ENCODE measurements around the gene C5.
"Not testable (repeated sequence)": the region's sequence is repeated elsewhere in the genome, so short reads cannot be mapped to it uniquely, and the experiment has no call there.

The C5 gene

DNA sequence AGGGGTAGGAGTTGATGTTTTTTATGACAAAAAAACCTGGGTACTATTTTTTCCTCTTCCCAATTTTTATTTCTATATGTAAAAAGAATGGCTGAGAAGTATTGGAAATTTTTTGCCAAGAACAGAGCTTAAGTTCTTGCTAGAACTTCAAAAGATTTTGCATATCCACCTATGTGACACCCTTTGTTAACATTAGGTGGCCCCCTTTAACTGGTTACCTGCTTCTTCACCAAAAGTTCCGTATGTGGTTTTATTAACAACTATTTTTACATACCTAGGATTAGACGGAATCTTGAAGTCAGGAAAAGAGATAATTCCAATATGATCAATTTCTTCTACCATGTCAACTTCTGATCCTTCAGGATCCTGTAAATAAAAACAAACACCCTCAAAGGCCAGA lies 15.5 kb downstream of the C5 start:
- Histone ChIP-seq H3K27ac (replicated peaks) (no peak overlapping the region), H3K27me3 (ENCODE audit: insufficient read depth, poor library complexity, severe bottlenecking) (no peaks in the 10 kb centered on the region), H3K4me3 (replicated peaks; ENCODE audit: insufficient read depth, low read length) (no peak overlapping the region)
- TF ChIP-seq, protein P1, sequence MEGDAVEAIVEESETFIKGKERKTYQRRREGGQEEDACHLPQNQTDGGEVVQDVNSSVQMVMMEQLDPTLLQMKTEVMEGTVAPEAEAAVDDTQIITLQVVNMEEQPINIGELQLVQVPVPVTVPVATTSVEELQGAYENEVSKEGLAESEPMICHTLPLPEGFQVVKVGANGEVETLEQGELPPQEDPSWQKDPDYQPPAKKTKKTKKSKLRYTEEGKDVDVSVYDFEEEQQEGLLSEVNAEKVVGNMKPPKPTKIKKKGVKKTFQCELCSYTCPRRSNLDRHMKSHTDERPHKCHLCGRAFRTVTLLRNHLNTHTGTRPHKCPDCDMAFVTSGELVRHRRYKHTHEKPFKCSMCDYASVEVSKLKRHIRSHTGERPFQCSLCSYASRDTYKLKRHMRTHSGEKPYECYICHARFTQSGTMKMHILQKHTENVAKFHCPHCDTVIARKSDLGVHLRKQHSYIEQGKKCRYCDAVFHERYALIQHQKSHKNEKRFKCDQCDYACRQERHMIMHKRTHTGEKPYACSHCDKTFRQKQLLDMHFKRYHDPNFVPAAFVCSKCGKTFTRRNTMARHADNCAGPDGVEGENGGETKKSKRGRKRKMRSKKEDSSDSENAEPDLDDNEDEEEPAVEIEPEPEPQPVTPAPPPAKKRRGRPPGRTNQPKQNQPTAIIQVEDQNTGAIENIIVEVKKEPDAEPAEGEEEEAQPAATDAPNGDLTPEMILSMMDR (IDR thresholded peaks at IDR 0.05; ENCODE audit: insufficient read depth, low read length), result no peak
- TF ChIP-seq SPI1 (IDR thresholded peaks at IDR 0.05; ENCODE audit: borderline replicate concordance, low read depth) (no peak), POLR2AphosphoS5 (IDR thresholded peaks at IDR 0.05; ENCODE audit: low read depth) (no peak), GABPA (IDR thresholded peaks at IDR 0.05; ENCODE audit: low read depth) (no peak)
- TF ChIP-seq, protein P2, sequence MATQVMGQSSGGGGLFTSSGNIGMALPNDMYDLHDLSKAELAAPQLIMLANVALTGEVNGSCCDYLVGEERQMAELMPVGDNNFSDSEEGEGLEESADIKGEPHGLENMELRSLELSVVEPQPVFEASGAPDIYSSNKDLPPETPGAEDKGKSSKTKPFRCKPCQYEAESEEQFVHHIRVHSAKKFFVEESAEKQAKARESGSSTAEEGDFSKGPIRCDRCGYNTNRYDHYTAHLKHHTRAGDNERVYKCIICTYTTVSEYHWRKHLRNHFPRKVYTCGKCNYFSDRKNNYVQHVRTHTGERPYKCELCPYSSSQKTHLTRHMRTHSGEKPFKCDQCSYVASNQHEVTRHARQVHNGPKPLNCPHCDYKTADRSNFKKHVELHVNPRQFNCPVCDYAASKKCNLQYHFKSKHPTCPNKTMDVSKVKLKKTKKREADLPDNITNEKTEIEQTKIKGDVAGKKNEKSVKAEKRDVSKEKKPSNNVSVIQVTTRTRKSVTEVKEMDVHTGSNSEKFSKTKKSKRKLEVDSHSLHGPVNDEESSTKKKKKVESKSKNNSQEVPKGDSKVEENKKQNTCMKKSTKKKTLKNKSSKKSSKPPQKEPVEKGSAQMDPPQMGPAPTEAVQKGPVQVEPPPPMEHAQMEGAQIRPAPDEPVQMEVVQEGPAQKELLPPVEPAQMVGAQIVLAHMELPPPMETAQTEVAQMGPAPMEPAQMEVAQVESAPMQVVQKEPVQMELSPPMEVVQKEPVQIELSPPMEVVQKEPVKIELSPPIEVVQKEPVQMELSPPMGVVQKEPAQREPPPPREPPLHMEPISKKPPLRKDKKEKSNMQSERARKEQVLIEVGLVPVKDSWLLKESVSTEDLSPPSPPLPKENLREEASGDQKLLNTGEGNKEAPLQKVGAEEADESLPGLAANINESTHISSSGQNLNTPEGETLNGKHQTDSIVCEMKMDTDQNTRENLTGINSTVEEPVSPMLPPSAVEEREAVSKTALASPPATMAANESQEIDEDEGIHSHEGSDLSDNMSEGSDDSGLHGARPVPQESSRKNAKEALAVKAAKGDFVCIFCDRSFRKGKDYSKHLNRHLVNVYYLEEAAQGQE (IDR thresholded peaks at IDR 0.05; ENCODE audit: insufficient replicate concordance, low read depth), result no peak
- DNase-seq (ENCODE audit: low read depth in 1 of 2, low spot score in 1 of 2), result no peak

DNA sequence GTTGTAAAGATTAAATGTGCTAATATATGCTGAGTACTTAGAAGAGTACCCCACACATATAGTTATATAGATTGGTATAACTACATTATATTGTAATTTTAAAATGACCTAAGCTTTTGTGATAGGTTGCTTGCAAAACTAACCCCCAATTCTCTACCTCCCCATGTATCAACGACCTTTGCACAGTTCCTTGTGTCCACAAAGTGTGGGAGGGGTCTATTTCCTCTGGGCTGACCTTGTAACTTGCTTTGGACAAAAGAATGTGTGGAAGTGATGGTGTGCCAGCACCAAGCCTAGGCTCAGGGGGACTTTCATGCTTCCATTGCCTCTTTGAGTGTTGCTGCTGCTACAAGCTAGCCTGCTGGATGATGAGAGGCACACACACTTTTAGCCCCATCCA lies 20.6 kb downstream of the C5 start:
- H3K4me3 ChIP-seq (replicated peaks; ENCODE audit: insufficient read depth, low read length), result no peak overlapping the region
- no peaks in the 10 kb centered on the region for H3K27me3 ChIP-seq (ENCODE audit: insufficient read depth, poor library complexity, severe bottlenecking)
- DNase-seq (ENCODE audit: low read depth in 1 of 2, low spot score in 1 of 2), result no peak
- no peak overlapping the region for H3K27ac ChIP-seq (replicated peaks)
- TF ChIP-seq POLR2AphosphoS5 (IDR thresholded peaks at IDR 0.05; ENCODE audit: low read depth), result no peak
- TF ChIP-seq, protein P1 (IDR thresholded peaks at IDR 0.05; ENCODE audit: insufficient read depth, low read length), result no peak
- TF ChIP-seq SPI1 (IDR thresholded peaks at IDR 0.05; ENCODE audit: borderline replicate concordance, low read depth), result no peak
- TF ChIP-seq GABPA (IDR thresholded peaks at IDR 0.05; ENCODE audit: low read depth), result no peak
- TF ChIP-seq, protein P2 (IDR thresholded peaks at IDR 0.05; ENCODE audit: insufficient replicate concordance, low read depth), result no peak

DNA sequence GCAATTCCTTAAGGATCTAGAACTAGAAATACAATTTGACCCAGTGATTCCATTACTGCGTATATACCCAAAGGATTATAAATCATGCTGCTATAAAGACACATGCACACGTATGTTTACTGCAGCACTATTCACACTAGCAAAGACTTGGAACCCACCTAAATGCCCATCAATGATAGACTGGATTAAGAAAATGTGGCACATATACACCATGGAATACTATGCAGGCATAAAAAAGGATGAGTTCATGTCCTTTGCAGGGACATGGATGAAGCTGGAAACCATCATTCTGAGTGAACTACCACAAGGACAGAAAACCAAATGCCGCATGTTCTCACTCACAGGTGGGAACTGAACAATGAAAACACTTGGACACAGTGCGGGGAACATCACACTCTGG lies 21.8 kb downstream of the C5 start:
- not testable (repeated sequence) for H3K27ac ChIP-seq (replicated peaks); DNase-seq (ENCODE audit: low read depth in 1 of 2, low spot score in 1 of 2); H3K27me3 ChIP-seq (ENCODE audit: insufficient read depth, poor library complexity, severe bottlenecking); H3K4me3 ChIP-seq (replicated peaks; ENCODE audit: insufficient read depth, low read length)

DNA sequence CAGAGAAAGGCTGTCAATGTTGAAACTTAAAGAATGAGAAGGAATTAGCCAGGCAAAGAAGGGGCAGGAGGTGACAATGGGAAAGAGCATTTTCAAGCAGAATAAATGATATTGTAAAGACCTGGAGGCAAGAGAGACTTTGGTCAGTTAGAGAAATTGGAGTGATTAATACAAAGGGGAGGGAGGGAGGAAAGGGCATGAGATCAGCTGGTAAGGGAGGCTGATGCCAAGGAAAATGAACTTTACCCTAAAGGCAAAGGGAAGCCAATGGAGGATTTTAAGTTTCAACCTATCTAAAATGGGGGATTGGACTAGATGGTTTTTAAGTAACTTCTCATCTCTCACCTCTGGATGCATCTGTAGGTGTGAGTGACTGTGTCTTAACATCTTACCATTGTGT lies 23.3 kb downstream of the C5 start:
- Histone ChIP-seq H3K27ac (replicated peaks) (no peak overlapping the region), H3K4me3 (replicated peaks; ENCODE audit: insufficient read depth, low read length) (no peak overlapping the region), H3K27me3 (ENCODE audit: insufficient read depth, poor library complexity, severe bottlenecking) (no peaks in the 10 kb centered on the region)
- TF ChIP-seq, protein P2 (IDR thresholded peaks at IDR 0.05; ENCODE audit: insufficient replicate concordance, low read depth), result no peak
- no peak for TF ChIP-seq POLR2AphosphoS5 (IDR thresholded peaks at IDR 0.05; ENCODE audit: low read depth)
- no peak for TF ChIP-seq GABPA (IDR thresholded peaks at IDR 0.05; ENCODE audit: low read depth)
- TF ChIP-seq SPI1 (IDR thresholded peaks at IDR 0.05; ENCODE audit: borderline replicate concordance, low read depth), result no peak
- TF ChIP-seq, protein P1 (IDR thresholded peaks at IDR 0.05; ENCODE audit: insufficient read depth, low read length), result no peak
- DNase-seq (ENCODE audit: low read depth in 1 of 2, low spot score in 1 of 2), result no peak
